Panc1 (cell line): ENCODE results near the gene MAPK14. TPM values are rescaled to one million over a fixed set of nuclear protein-coding genes. Genes with fewer than 3 reads are reported as not detected.

Experiments
- ATAC-seq: fragments of 200-7000 bp; cut with Tn5 transposase; 2 replicates; pipeline ENCODE4 v1.9.1; 2020; ENCODE audit warnings: mild to moderate bottlenecking, moderate library complexity
- BruUV-seq: library from RNA; stranded (reverse); fragments of 400-500 nt; replicated peaks from 2 replicates; lab custom pipeline; 2021; lab: Mats Ljungman, UMichigan
- CTCF ChIA-PET: fragments of 300-600 bp; sonication (Branson Sonifier 250); formaldehyde crosslinking; loops from one replicate; lab custom pipeline; 2022; ENCODE audit warnings: antibody characterized with exemption; lab: Charles Lee
- POLR2A ChIA-PET: fragments of 300-600 bp; sonication (Branson Sonifier 250); formaldehyde crosslinking; loops from one replicate; lab custom pipeline; 2022; ENCODE audit warnings: antibody characterized with exemption; lab: Charles Lee
- DNase-seq: peaks from one replicate; pipeline ENCODE4 v3.0.0-alpha.2; 2010; ENCODE audit warnings: low read depth, low spot score
- H3K27ac ChIP-seq: 2 replicates; pipeline ENCODE4 v1.5.1; 2011; ENCODE audit warnings: mild to moderate bottlenecking, low read length, inconsistent platforms
- H3K27me3 ChIP-seq: fragments of 200-500 bp; sonication (Bioruptor generic); 2 replicates; pipeline ENCODE4 v1.6.0; 2014; ENCODE audit warnings: low read length, inconsistent platforms; ENCODE audit not compliant: control insufficient read depth, insufficient read depth
- H3K36me3 ChIP-seq: fragments of 200-500 bp; sonication (Bioruptor generic); 2 replicates; pipeline ENCODE4 v1.5.1; 2014; ENCODE audit warnings: inconsistent platforms, mild to moderate bottlenecking, low read length, moderate library complexity; ENCODE audit not compliant: control insufficient read depth, insufficient read depth
- H3K4me1 ChIP-seq: 2 replicates; pipeline ENCODE4 v1.5.1; 2011; ENCODE audit warnings: inconsistent platforms, mild to moderate bottlenecking, low read length, moderate library complexity; ENCODE audit not compliant: control insufficient read depth, insufficient read depth
- H3K4me3 ChIP-seq, 2 experiments: 2 replicates each; pipeline ENCODE4 v1.5.1; 2011 to 2012; ENCODE audit warnings: low read depth in 2 of 2, low read length in 2 of 2, mild to moderate bottlenecking in 2 of 2, inconsistent platforms in 1 of 2, moderate library complexity in 1 of 2
- H3K9me3 ChIP-seq: fragments of 200-500 bp; sonication (Bioruptor generic); 2 replicates; pipeline ENCODE4 v1.5.1; 2014; ENCODE audit warnings: low read depth, mild to moderate bottlenecking, inconsistent platforms, low read length, moderate library complexity; ENCODE audit not compliant: control insufficient read depth, insufficient read depth
- POLR2AphosphoS5 ChIP-seq: IDR thresholded peaks from 2 replicates; pipeline ENCODE4 v1.6.1; 2012; ENCODE audit warnings: mild to moderate bottlenecking, low read depth, low read length, moderate library complexity
- SIN3A ChIP-seq: IDR thresholded peaks from 2 replicates; pipeline ENCODE4 v1.6.1; 2012; ENCODE audit warnings: low read depth, mild to moderate bottlenecking, low read length, moderate library complexity, borderline replicate concordance; ENCODE audit not compliant: insufficient read depth
- TCF7L2 ChIP-seq: IDR thresholded peaks from 2 replicates; pipeline ENCODE4 v1.6.1; 2011; ENCODE audit warnings: mild to moderate bottlenecking, low read depth, low read length, inconsistent platforms
- in situ Hi-C: cut with HindIII; loops from 2 replicates; pipeline ENCODE4 v1.10.0; 2016; ENCODE audit warnings: low sequenced_read_pairs, low pct_unique_long_range_greater_than_20kb
- intact Hi-C: fragments of 100-400 bp; cut with micrococcal nuclease; formaldehyde crosslinking; loops from one replicate; pipeline ENCODE4 v1.10.0; 2022; ENCODE audit not compliant: unreplicated experiment
- total RNA-seq: library from RNA; stranded (reverse); gene quantifications from one replicate; pipeline ENCODE4 v1.2.1, GENCODE V29; 2021; ENCODE audit not compliant: unreplicated experiment
- TF ChIP-seq, protein P1 (sequence below), 2 experiments: IDR thresholded peaks; 2 replicates each; pipeline ENCODE4 v1.6.1; 2011 to 2012; ENCODE audit warnings: low read depth in 2 of 2, control low read depth in 1 of 2, low read length in 1 of 2, mild to moderate bottlenecking in 1 of 2, moderate library complexity in 1 of 2; ENCODE audit not compliant: insufficient read depth in 1 of 2
- TF ChIP-seq, protein P2 (sequence below): fragments of 450-650 bp; IDR thresholded peaks from 2 replicates; pipeline ENCODE4 v1.5.1; 2017; ENCODE audit warnings: mild to moderate bottlenecking

MAPK14 gene
- total RNA-seq, 1 experiment from 2014 or later: 42.3 TPM

DNA sequence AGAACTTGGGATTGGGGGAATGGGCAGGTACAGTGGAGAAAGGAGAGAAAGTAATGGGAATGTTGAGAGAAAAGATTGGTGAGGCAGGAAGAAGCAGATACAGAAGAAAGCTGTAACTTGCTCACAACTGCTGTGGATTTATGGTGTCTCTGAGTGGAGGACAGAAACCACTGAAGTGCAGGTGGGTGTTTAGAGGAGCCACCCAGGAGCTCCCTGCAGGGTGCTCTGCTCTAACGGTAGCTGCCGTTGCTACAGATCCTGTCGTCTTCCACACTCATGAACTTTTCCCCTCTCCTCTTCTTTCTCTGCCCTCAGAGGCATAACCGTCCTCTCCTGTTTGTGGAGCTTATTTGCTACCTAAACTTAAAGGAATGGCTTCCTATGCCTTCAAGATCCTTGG is 75.2 kb downstream of the MAPK14 start:
- no peak for ATAC-seq
- Histone ChIP-seq H3K4me1 (no peaks in the 10 kb centered on the region), H3K36me3 (no peaks in the 10 kb centered on the region), H3K27ac (no peak overlapping the region), H3K4me3 (no peak overlapping the region), H3K9me3 (no peaks in the 10 kb centered on the region), H3K27me3 (no peaks in the 10 kb centered on the region)
- POLR2A ChIA-PET: no interaction called here
- TF ChIP-seq POLR2AphosphoS5 (no peak), TCF7L2 (no peak), SIN3A (no peak)
- TF ChIP-seq, protein P1, sequence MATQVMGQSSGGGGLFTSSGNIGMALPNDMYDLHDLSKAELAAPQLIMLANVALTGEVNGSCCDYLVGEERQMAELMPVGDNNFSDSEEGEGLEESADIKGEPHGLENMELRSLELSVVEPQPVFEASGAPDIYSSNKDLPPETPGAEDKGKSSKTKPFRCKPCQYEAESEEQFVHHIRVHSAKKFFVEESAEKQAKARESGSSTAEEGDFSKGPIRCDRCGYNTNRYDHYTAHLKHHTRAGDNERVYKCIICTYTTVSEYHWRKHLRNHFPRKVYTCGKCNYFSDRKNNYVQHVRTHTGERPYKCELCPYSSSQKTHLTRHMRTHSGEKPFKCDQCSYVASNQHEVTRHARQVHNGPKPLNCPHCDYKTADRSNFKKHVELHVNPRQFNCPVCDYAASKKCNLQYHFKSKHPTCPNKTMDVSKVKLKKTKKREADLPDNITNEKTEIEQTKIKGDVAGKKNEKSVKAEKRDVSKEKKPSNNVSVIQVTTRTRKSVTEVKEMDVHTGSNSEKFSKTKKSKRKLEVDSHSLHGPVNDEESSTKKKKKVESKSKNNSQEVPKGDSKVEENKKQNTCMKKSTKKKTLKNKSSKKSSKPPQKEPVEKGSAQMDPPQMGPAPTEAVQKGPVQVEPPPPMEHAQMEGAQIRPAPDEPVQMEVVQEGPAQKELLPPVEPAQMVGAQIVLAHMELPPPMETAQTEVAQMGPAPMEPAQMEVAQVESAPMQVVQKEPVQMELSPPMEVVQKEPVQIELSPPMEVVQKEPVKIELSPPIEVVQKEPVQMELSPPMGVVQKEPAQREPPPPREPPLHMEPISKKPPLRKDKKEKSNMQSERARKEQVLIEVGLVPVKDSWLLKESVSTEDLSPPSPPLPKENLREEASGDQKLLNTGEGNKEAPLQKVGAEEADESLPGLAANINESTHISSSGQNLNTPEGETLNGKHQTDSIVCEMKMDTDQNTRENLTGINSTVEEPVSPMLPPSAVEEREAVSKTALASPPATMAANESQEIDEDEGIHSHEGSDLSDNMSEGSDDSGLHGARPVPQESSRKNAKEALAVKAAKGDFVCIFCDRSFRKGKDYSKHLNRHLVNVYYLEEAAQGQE (IDR thresholded peaks at IDR 0.05; ENCODE audit: insufficient read depth in 1 of 2, low read depth in 2 of 2, low read length in 1 of 2): no peak
- TF ChIP-seq, protein P2, sequence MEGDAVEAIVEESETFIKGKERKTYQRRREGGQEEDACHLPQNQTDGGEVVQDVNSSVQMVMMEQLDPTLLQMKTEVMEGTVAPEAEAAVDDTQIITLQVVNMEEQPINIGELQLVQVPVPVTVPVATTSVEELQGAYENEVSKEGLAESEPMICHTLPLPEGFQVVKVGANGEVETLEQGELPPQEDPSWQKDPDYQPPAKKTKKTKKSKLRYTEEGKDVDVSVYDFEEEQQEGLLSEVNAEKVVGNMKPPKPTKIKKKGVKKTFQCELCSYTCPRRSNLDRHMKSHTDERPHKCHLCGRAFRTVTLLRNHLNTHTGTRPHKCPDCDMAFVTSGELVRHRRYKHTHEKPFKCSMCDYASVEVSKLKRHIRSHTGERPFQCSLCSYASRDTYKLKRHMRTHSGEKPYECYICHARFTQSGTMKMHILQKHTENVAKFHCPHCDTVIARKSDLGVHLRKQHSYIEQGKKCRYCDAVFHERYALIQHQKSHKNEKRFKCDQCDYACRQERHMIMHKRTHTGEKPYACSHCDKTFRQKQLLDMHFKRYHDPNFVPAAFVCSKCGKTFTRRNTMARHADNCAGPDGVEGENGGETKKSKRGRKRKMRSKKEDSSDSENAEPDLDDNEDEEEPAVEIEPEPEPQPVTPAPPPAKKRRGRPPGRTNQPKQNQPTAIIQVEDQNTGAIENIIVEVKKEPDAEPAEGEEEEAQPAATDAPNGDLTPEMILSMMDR: no peak
- intact Hi-C loops (no loop called here), in situ Hi-C loops (no loop called here)
- DNase-seq: no peak
- BruUV-seq: no TSS peak
- CTCF ChIA-PET: no interaction called here

DNA sequence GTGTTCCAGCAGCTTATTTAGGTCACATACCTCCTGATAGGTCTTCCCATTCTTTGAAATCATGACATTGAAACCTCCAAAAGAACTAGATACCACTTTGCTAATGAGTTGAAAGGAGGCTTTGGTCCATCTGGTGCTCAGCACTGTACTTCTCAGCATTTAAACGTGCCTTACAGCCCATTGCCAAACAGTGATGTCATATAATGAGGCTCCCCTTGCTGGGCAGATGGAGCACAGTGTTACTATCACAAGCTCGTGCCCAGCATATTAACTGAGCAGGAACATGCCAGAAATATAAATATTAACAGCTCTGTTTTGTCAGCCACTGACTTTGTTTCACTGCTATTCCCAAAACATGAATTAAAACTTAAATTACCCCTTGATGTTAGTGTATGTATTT is 77.2 kb downstream of the MAPK14 start:
- BruUV-seq: no TSS peak
- DNase-seq (no peak), ATAC-seq (no peak)
- no peaks in the 10 kb centered on the region for H3K27me3 ChIP-seq
- no peak overlapping the region for H3K4me3 ChIP-seq
- no peak overlapping the region for H3K27ac ChIP-seq
- no peaks in the 10 kb centered on the region for H3K4me1 ChIP-seq
- intact Hi-C loops (no loop called here), in situ Hi-C loops (no loop called here)
- CTCF ChIA-PET: no interaction called here
- POLR2A ChIA-PET: no interaction called here
- H3K9me3 ChIP-seq: no peaks in the 10 kb centered on the region
- no peaks in the 10 kb centered on the region for H3K36me3 ChIP-seq
- TF ChIP-seq, protein P1 (IDR thresholded peaks at IDR 0.05; ENCODE audit: insufficient read depth in 1 of 2, low read depth in 2 of 2, low read length in 1 of 2): no peak
- TF ChIP-seq, protein P2: no peak
- TF ChIP-seq SIN3A: no peak
- no peak for TF ChIP-seq POLR2AphosphoS5
- TF ChIP-seq TCF7L2: no peak
